Activated T-helper 17 cell treated with anti-CD3 and anti-CD28 coated beads, Interleukin-2, amount 50 U/mL, for 72 hours (primary cell): Measurements from ENCODE around the gene CYP21A2. TPM values are rescaled to one million over a fixed set of nuclear protein-coding genes. Genes with fewer than 3 reads are reported as not detected.

Experiments used
- ATAC-seq: fragments of 150-1000 bp; cut with Tn5 transposase; replicated peaks from 2 replicates; pipeline ENCODE4 v1.10.0; 2021; ENCODE audit warnings: mild to moderate bottlenecking, moderate library complexity
- H3K27ac Mint-ChIP-seq: one replicate; pipeline ENCODE4 v1.8.0; 2022; ENCODE audit warnings: mixed read lengths
- H3K27me3 Mint-ChIP-seq: one replicate; pipeline ENCODE4 v1.8.0; 2022; ENCODE audit warnings: mixed read lengths
- H3K36me3 Mint-ChIP-seq: one replicate; pipeline ENCODE4 v1.8.0; 2022; ENCODE audit warnings: low read depth, mild to moderate bottlenecking, mixed read lengths
- H3K4me1 Mint-ChIP-seq: one replicate; pipeline ENCODE4 v1.8.0; 2022; ENCODE audit warnings: mixed read lengths
- H3K4me3 Mint-ChIP-seq: one replicate; pipeline ENCODE4 v1.8.0; 2022; ENCODE audit warnings: mild to moderate bottlenecking, mixed read lengths
- H3K9me3 Mint-ChIP-seq: one replicate; pipeline ENCODE4 v1.8.0; 2022; ENCODE audit warnings: mixed read lengths
- total RNA-seq, 2 donors: library from RNA; stranded (reverse); gene quantifications; one replicate each; pipeline ENCODE4 v1.2.3, GENCODE V29; 2022

Gene CYP21A2
- total RNA-seq, 2 donors from 2014 or later, result 0.16 to 0.91 TPM

- no peaks in the 10 kb centered on the region for H3K4me1 Mint-ChIP-seq
- H3K4me3 Mint-ChIP-seq, result no peak overlapping the region
- ATAC-seq, result no peak
- no peaks in the 10 kb centered on the region for H3K36me3 Mint-ChIP-seq
- H3K27ac Mint-ChIP-seq, result no peak overlapping the region
- peaks cover 10% of the 10 kb centered on the region for H3K27me3 Mint-ChIP-seq
- H3K9me3 Mint-ChIP-seq, result no peaks in the 10 kb centered on the region
These were observed 38.1 kb downstream of the CYP21A2 start for GRCh38 chr6:32076321-32076809.

DNA sequence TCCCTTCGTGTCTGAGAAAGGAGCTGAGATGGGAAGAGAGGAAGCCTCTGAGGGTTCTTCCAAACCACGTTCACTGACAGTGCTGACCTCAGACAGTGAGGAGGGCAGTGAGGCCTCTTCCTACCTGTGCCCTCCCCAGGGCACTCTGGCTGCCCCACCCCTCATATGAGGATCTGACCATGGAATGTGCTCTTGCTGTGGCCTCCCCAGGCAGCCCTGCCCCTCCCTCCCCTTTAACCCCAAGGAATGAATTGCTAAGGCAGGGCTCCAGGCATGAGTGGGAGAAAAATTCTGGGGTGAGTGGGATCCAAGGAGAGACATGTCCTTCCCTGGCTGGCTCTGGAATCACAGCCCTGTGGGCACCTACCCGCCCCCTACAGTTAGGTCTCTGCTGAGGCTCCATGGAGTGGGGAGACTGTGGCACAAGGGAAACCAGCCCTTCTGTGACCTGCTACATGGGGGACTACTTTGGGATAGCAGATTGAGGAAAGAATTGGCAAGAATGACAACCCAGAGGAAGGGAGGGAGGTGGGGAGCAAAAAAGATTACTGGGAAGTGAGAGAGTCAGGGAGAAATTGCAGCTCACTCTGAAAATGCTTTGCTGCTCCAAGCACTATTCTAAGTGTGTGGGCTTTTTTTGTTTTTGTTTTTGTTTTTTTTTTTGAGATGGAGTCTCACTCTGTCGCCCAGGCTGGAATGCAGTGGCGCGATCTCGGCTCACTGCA lies 41.5 kb downstream of the CYP21A2 start:
- peaks cover 24% of the 10 kb centered on the region for H3K27me3 Mint-ChIP-seq
- ATAC-seq, result no peak
- H3K27ac Mint-ChIP-seq, result no peak overlapping the region
- no peaks in the 10 kb centered on the region for H3K36me3 Mint-ChIP-seq
- no peak overlapping the region for H3K4me3 Mint-ChIP-seq
- no peaks in the 10 kb centered on the region for H3K9me3 Mint-ChIP-seq
- no peaks in the 10 kb centered on the region for H3K4me1 Mint-ChIP-seq

- Mint-ChIP-seq H3K4me3 (no peak overlapping the region), H3K4me1 (peaks cover 5% of the 10 kb centered on the region), H3K9me3 (no peaks in the 10 kb centered on the region), H3K27ac (no peak overlapping the region), H3K36me3 (no peaks in the 10 kb centered on the region), H3K27me3 (peaks cover 36% of the 10 kb centered on the region)
- peak; percentile 28 for ATAC-seq
These were observed 43.2 kb downstream of the CYP21A2 start for GRCh38 chr6:32081168-32081990.

GRCh38 chr6:32082478-32082877 lies 44.3 kb downstream of the CYP21A2 start:
- Mint-ChIP-seq H3K36me3 (peaks cover 5% of the 10 kb centered on the region), H3K27me3 (peaks cover 40% of the 10 kb centered on the region), H3K4me3 (no peak overlapping the region), H3K4me1 (peaks cover 12% of the 10 kb centered on the region), H3K27ac (no peak overlapping the region), H3K9me3 (no peaks in the 10 kb centered on the region)
- ATAC-seq, result no peak

DNA sequence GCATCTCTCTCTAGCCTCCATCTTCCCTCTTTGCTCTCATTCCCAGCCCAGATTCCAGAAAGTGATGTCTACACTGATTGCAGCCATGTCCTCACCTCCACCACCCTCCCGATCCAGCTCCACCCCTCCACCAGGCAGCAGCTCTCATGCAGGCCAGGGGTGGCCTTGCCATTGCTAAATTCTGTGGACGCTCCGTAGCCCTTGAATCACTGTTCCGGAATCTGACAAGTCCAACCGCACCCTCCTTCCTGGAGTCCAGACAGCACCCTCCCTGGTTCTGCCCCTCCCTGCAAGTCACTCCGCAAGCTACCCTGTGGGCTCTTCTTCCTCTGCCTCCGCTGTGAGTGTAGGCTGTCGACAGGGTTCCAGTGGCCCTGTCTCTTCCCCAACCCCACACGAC lies 44.7 kb downstream of the CYP21A2 start:
- H3K27ac Mint-ChIP-seq, result no peak overlapping the region
- H3K9me3 Mint-ChIP-seq, result no peaks in the 10 kb centered on the region
- peaks cover 5% of the 10 kb centered on the region for H3K36me3 Mint-ChIP-seq
- H3K4me3 Mint-ChIP-seq, result no peak overlapping the region
- ATAC-seq, result no peak
- H3K4me1 Mint-ChIP-seq, result peaks cover 12% of the 10 kb centered on the region
- H3K27me3 Mint-ChIP-seq, result peaks cover 40% of the 10 kb centered on the region

GRCh38 chr6:32083812-32084768 lies 45.9 kb downstream of the CYP21A2 start:
- H3K27me3 Mint-ChIP-seq, result peaks cover 43% of the 10 kb centered on the region
- H3K27ac Mint-ChIP-seq, result no peak overlapping the region
- no peaks in the 10 kb centered on the region for H3K9me3 Mint-ChIP-seq
- peaks cover 5% of the 10 kb centered on the region for H3K36me3 Mint-ChIP-seq
- H3K4me1 Mint-ChIP-seq, result peaks cover 12% of the 10 kb centered on the region
- H3K4me3 Mint-ChIP-seq, result no peak overlapping the region
- no peak for ATAC-seq

- no peak for ATAC-seq
- Mint-ChIP-seq H3K27me3 (peaks cover 47% of the 10 kb centered on the region), H3K36me3 (peaks cover 5% of the 10 kb centered on the region), H3K4me3 (no peak overlapping the region), H3K4me1 (peaks cover 12% of the 10 kb centered on the region), H3K27ac (no peak overlapping the region), H3K9me3 (no peaks in the 10 kb centered on the region)
These were observed 46.6 kb downstream of the CYP21A2 start for GRCh38 chr6:32084780-32085179.

GRCh38 chr6:32085759-32086459 lies 47.7 kb downstream of the CYP21A2 start:
- peaks cover 5% of the 10 kb centered on the region for H3K36me3 Mint-ChIP-seq
- peak overlapping the region; percentile 54 for H3K4me3 Mint-ChIP-seq
- peaks cover 12% of the 10 kb centered on the region for H3K4me1 Mint-ChIP-seq
- no peaks in the 10 kb centered on the region for H3K9me3 Mint-ChIP-seq
- no peak overlapping the region for H3K27ac Mint-ChIP-seq
- no peak for ATAC-seq
- peaks cover 43% of the 10 kb centered on the region for H3K27me3 Mint-ChIP-seq

DNA sequence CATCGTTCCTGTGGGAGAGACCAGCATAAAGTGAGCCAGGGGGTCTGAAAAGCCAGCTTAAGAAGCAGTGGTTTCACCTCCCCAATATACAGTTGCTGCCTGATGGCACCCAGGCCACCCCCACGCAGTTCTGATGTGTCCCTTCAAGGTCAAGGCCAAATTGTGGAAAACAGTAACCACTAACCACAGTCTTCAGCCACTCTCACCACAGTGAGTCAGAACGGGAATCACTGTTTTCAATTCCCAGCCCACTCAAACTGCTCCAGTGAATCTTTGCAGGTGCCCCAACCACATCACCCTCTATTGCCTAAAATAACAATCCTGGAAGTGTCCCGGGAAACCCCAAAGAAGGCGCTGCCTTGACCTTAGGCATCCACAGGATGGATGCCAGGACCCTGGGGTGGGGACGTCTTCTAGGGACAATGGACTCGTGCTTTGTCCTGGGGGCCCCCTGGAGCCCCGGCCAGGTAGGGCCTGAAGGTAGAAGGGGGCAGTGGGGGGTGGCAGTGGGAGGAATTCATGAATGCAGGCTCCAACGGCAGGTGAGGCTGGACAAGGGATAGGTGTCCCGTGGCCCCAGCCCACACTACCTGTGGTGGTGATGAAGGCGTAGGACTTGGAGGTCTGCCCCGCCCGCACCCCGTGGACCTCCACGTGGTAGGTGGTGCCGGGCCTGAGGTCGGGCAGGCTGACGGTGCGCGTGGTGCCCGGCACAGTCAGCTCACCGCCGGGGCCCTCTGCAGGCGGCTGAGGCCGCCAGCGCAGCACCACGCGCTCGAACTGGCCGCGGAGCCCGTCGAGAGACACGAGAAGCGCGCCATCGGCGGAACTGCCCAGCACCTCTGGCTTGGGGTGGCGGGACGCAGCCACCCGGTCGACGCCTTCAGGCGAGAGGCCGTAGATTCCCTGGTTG lies 48.7 kb downstream of the CYP21A2 start:
- Mint-ChIP-seq H3K27me3 (peaks cover 44% of the 10 kb centered on the region), H3K27ac (peak overlapping the region; percentile 78), H3K36me3 (peaks cover 5% of the 10 kb centered on the region), H3K9me3 (no peaks in the 10 kb centered on the region), H3K4me1 (peaks cover 12% of the 10 kb centered on the region), H3K4me3 (peak overlapping the region; percentile 54)
- peak; percentile 74 for ATAC-seq

GRCh38 chr6:32087574-32088486 lies 49.6 kb downstream of the CYP21A2 start:
- ATAC-seq, result peak; percentile 73
- peaks cover 45% of the 10 kb centered on the region for H3K27me3 Mint-ChIP-seq
- H3K36me3 Mint-ChIP-seq, result peaks cover 5% of the 10 kb centered on the region
- H3K27ac Mint-ChIP-seq, result no peak overlapping the region
- no peaks in the 10 kb centered on the region for H3K9me3 Mint-ChIP-seq
- no peak overlapping the region for H3K4me3 Mint-ChIP-seq
- peaks cover 12% of the 10 kb centered on the region for H3K4me1 Mint-ChIP-seq

DNA sequence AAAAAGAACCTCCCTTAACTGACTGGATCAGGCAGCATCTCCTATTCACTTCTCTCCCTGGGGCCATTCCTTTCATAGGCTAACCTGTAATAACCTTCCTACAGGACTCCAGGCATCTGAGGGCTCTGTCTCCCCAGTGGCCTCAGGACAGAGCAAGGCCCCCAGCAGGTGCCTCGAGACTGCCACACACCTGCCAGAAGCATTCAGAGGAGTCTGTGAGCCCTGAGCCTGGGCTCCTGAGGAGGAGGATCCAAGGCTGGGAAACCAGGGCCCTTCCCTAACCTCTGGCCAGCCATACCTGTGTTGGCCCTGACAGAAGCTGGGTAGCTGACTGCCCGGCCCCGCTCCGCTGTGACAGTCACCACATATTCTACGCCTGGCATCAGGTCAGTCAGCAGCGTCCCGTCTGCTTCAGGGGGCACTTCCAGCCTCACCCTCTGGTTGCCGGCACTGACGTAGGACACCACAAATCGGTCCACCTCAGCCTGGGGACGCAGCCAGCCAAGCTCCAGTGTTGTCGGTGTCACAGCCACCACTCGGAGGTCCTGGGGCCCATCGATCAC lies 50.4 kb downstream of the CYP21A2 start:
- Mint-ChIP-seq H3K4me1 (peaks cover 12% of the 10 kb centered on the region), H3K27ac (no peak overlapping the region), H3K36me3 (peaks cover 5% of the 10 kb centered on the region), H3K27me3 (peaks cover 41% of the 10 kb centered on the region), H3K9me3 (no peaks in the 10 kb centered on the region), H3K4me3 (no peak overlapping the region)
- no peak for ATAC-seq
